ENCODE measurements around the gene LGALS1.

DNA sequence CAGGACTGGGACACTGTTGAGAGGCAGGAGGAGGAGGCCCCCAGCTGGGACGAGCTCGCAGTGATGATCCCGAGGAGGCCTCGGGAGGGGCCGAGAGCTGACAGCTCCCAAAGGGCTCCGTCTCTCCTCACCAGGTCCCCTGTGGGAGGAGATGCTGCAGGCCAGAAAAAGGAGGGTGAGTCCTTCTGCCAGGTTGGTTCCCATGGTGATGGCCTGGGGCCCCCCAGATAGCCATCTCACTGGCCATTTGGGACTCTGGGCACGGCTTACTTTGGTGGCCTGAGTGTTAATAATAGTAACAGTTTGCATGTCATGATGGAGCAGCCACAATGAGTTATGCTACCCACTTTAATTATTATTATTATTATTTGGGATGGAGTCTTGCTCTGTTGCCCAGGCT, 40.3 kb downstream of the LGALS1 start:
- TF ChIP-seq, protein P1, sequence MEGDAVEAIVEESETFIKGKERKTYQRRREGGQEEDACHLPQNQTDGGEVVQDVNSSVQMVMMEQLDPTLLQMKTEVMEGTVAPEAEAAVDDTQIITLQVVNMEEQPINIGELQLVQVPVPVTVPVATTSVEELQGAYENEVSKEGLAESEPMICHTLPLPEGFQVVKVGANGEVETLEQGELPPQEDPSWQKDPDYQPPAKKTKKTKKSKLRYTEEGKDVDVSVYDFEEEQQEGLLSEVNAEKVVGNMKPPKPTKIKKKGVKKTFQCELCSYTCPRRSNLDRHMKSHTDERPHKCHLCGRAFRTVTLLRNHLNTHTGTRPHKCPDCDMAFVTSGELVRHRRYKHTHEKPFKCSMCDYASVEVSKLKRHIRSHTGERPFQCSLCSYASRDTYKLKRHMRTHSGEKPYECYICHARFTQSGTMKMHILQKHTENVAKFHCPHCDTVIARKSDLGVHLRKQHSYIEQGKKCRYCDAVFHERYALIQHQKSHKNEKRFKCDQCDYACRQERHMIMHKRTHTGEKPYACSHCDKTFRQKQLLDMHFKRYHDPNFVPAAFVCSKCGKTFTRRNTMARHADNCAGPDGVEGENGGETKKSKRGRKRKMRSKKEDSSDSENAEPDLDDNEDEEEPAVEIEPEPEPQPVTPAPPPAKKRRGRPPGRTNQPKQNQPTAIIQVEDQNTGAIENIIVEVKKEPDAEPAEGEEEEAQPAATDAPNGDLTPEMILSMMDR (IDR thresholded peaks at IDR 0.05), result no peak
- no peak for TF ChIP-seq POLR2A (IDR thresholded peaks at IDR 0.05)

Measured in right lobe of liver (tissue), 4 donors.